NCI-H2171 (cell line): Measurements from ENCODE around the gene MKNK1.
"Not testable (repeated sequence)": the region's sequence is repeated elsewhere in the genome, so short reads cannot be mapped to it uniquely, and the experiment has no call there.

Experiments used
- DNase-seq: peaks from one replicate; lab custom pipeline; 2025; lab: John Stamatoyannopoulos, UW

Gene MKNK1

GRCh38 chr1:46603858-46604549 lies at the start of gene MKNK1:
MKNK1 (minus strand) TSS chr1:46604268; CDS start chr1:46583327, 20,941 bp downstream.
- peak; percentile 95 for DNase-seq

- no peak for DNase-seq
These were observed 49.4 kb upstream of the MKNK1 start for GRCh38 chr1:46653405-46653958.

- DNase-seq, result no peak
These were observed 48.4 kb upstream of the MKNK1 start for GRCh38 chr1:46652321-46653100.

- DNase-seq, result not testable (repeated sequence)
These were observed 47.1 kb upstream of the MKNK1 start for GRCh38 chr1:46651152-46651551.

- no peak for DNase-seq
These were observed 46.4 kb upstream of the MKNK1 start for GRCh38 chr1:46650491-46650890.

- DNase-seq, result no peak
These were observed 45.7 kb upstream of the MKNK1 start for GRCh38 chr1:46649764-46650163.

GRCh38 chr1:46647611-46648010 lies 43.5 kb upstream of the MKNK1 start:
- no peak for DNase-seq

GRCh38 chr1:46646844-46647243 lies 42.8 kb upstream of the MKNK1 start:
- DNase-seq, result no peak

- no peak for DNase-seq
These were observed 42.3 kb upstream of the MKNK1 start for GRCh38 chr1:46646331-46646730.

GRCh38 chr1:46645815-46646214 lies 41.7 kb upstream of the MKNK1 start:
- no peak for DNase-seq

- peak; percentile 84 for DNase-seq
These were observed 39.3 kb upstream of the MKNK1 start for GRCh38 chr1:46643368-46643775.

GRCh38 chr1:46642115-46642680 lies 38.1 kb upstream of the MKNK1 start:
- DNase-seq, result no peak

GRCh38 chr1:46639547-46639946 lies 35.5 kb upstream of the MKNK1 start:
- no peak for DNase-seq

GRCh38 chr1:46638921-46639320 lies 34.9 kb upstream of the MKNK1 start:
- no peak for DNase-seq

- no peak for DNase-seq
These were observed 33.5 kb upstream of the MKNK1 start for GRCh38 chr1:46637444-46638083.

- no peak for DNase-seq
These were observed 31.1 kb upstream of the MKNK1 start for GRCh38 chr1:46635205-46635604.

GRCh38 chr1:46630719-46631118 lies 26.7 kb upstream of the MKNK1 start:
- DNase-seq, result no peak

- no peak for DNase-seq
These were observed 19.9 kb upstream of the MKNK1 start for GRCh38 chr1:46623743-46624644.

GRCh38 chr1:46622344-46622743 lies 18.3 kb upstream of the MKNK1 start:
- no peak for DNase-seq

- no peak for DNase-seq
These were observed 17.9 kb upstream of the MKNK1 start for GRCh38 chr1:46621930-46622329.

GRCh38 chr1:46619656-46620258 lies 15.7 kb upstream of the MKNK1 start:
- no peak for DNase-seq
